K562 (cell line): Measurements from ENCODE around the gene SKAP1. TPM values are rescaled to one million over a fixed set of nuclear protein-coding genes. Genes with fewer than 3 reads are reported as not detected.
A peak's percentile ranks its signal among the peaks of the same experiment; 100 is the strongest.
"Not testable (repeated sequence)": the region's sequence is repeated elsewhere in the genome, so short reads cannot be mapped to it uniquely, and the experiment has no call there.

Experiments used
- ARID1B ChIP-seq: fragments of 450-650 bp; IDR thresholded peaks from 2 replicates; pipeline ENCODE4 v1.6.1; 2016; ENCODE audit warnings: antibody characterized with exemption, mild to moderate bottlenecking, inconsistent platforms
- CCNT2 ChIP-seq: IDR thresholded peaks from 2 replicates; pipeline ENCODE4 v1.6.1; 2011; ENCODE audit warnings: borderline replicate concordance, low read depth, mild to moderate bottlenecking, moderate library complexity, mixed read lengths, low read length; ENCODE audit not compliant: insufficient read length; ENCODE audit errors: extremely low read depth
- CEBPB ChIP-seq: fragments of 450-650 bp; IDR thresholded peaks from 2 replicates; pipeline ENCODE4 v1.6.1; 2016; ENCODE audit warnings: missing genetic modification characterization, missing compliant biosample characterization
- CXXC5 ChIP-seq: fragments of 250-450 bp; sonication (Bioruptor Pico); IDR thresholded peaks from 2 replicates; pipeline ENCODE4 v1.8.0; 2022; ENCODE audit warnings: inconsistent platforms, mild to moderate bottlenecking, moderate library complexity
- E2F8 ChIP-seq: fragments of 450-650 bp; IDR thresholded peaks from 2 replicates; pipeline ENCODE4 v1.7.1; 2018; ENCODE audit warnings: mild to moderate bottlenecking, low read depth; ENCODE audit not compliant: partially characterized antibody
- ETV1 ChIP-seq: fragments of 450-650 bp; conservative IDR thresholded peaks from 2 replicates; pipeline ENCODE4 v1.6.1; 2016; ENCODE audit warnings: missing genetic modification characterization, control low read depth, low read depth, missing compliant biosample characterization
- FOXM1 ChIP-seq, 2 experiments: fragments of 450-650 bp in 1 of 2; sonication (generic) in 1 of 2; formaldehyde crosslinking in 1 of 2; IDR thresholded peaks; 2 replicates each; pipeline versions ENCODE4 v1.6.1 to v1.9.0; 2017 to 2022; ENCODE audit warnings: low read depth in 2 of 2, mild to moderate bottlenecking in 2 of 2, missing genetic modification reagents in 1 of 2, moderate library complexity in 1 of 2
- GMEB1 ChIP-seq: fragments of 250-450 bp; sonication (Bioruptor Pico); IDR thresholded peaks from 2 replicates; pipeline ENCODE4 v1.4.0; 2020; ENCODE audit warnings: mild to moderate bottlenecking
- HOMEZ ChIP-seq: fragments of 250-450 bp; sonication (Bioruptor Pico); IDR thresholded peaks from 2 replicates; pipeline ENCODE4 v1.4.0; 2020; ENCODE audit warnings: mild to moderate bottlenecking, moderate library complexity
- PBX2 ChIP-seq, 2 experiments: IDR thresholded peaks in 1 of 2; conservative IDR thresholded peaks in 1 of 2; 2 replicates each; pipeline ENCODE4 v1.6.1; 2016; ENCODE audit warnings: low read depth in 2 of 2, mild to moderate bottlenecking in 1 of 2, missing compliant biosample characterization in 1 of 2, missing genetic modification characterization in 1 of 2, moderate library complexity in 1 of 2
- TEAD4 ChIP-seq, 2 experiments: sonication (generic) in 1 of 2; formaldehyde crosslinking in 1 of 2; IDR thresholded peaks; 2 replicates each; pipeline versions ENCODE4 v1.6.1 to v1.8.0; 2012 to 2022; ENCODE audit warnings: borderline replicate concordance in 1 of 2, inconsistent platforms in 1 of 2, low read length in 1 of 2, mild to moderate bottlenecking in 1 of 2, missing genetic modification reagents in 1 of 2
- TOE1 ChIP-seq, 2 experiments: fragments of 450-650 bp in 1 of 2; sonication (generic) in 1 of 2; formaldehyde crosslinking in 1 of 2; IDR thresholded peaks; 2 replicates each; pipeline versions ENCODE4 v1.7.1 to v1.8.0; 2016 to 2022; ENCODE audit warnings: borderline replicate concordance in 2 of 2, mild to moderate bottlenecking in 2 of 2, antibody characterized with exemption in 1 of 2, inconsistent platforms in 1 of 2, low read depth in 1 of 2, missing genetic modification reagents in 1 of 2, moderate library complexity in 1 of 2
- ZNF239 ChIP-seq: fragments of 250-450 bp; sonication (Bioruptor Pico); IDR thresholded peaks from 2 replicates; pipeline ENCODE4 v1.4.0; 2020; ENCODE audit warnings: mild to moderate bottlenecking
- ZNF584 ChIP-seq: fragments of 200-800 bp; sonication (Bioruptor generic); IDR thresholded peaks from 2 replicates; pipeline ENCODE4 v1.6.1; 2016; ENCODE audit warnings: low read depth, mild to moderate bottlenecking, missing genetic modification characterization, missing compliant biosample characterization
- polyA plus RNA-seq, 8 experiments: library from polyadenylated mRNA; depleted of rRNA in 4 of 8; stranded (reverse) in 5 of 8; unstranded in 3 of 8; fragments of >200 nt; fragmentation: Nextera tagmentation in 2 of 8; fragmentation: Illumina TruSeq in 1 of 8; extraction: Ambion mirVana in 2 of 8; extraction: Trizol in 1 of 8; gene quantifications; 2 replicates each; pipeline versions ENCODE4 v1.2.1 to v1.2.3, GENCODE V29; 2011 to 2014; ENCODE audit warnings: inconsistent platforms in 1 of 8, missing spikeins in 1 of 8
- total RNA-seq, 7 experiments: library from RNA; depleted of rRNA in 6 of 7; stranded (reverse); fragments of >200 nt in 6 of 7; fragmentation: Illumina TruSeq in 2 of 7; extraction: Trizol in 2 of 7; gene quantifications; 2 replicates each; pipeline versions ENCODE4 v1.2.1 to v1.2.3, GENCODE V29; 2011 to 2021; ENCODE audit warnings: low replicate concordance in 1 of 7

The SKAP1 gene
- total and polyA plus RNA-seq, 9 of the 15 experiments (the other 6 are each of a cell fraction or from before 2014, with no cell fraction given): 0.06 to 0.80 (median 0.10) TPM; not detected in 4

GRCh38 chr17:48360861-48361633 is 69.0 kb downstream of the SKAP1 start (continued):
- TF ChIP-seq HOMEZ (CRISPR knock-in tag) (0 out of 2 replicates have a peak, but pooled peaks have one; percentile 24), ARID1B (peak; percentile 74), ZNF584 (CRISPR knock-in tag) (peak; percentile 97), TOE1 (IDR thresholded peaks at IDR 0.05; ENCODE audit: borderline replicate concordance) (peak; percentile 38; the same call in 1 of the 2 replicates), CCNT2 (peak; percentile 43), ZNF239 (CRISPR knock-in tag) (peak; percentile 66), TEAD4 (IDR thresholded peaks at IDR 0.05; ENCODE audit: low read length) (peak; percentile 56), CXXC5 (CRISPR knock-in tag) (peak; percentile 89), CEBPB (tag) (peak; percentile 96), E2F8 (peak; percentile 55), FOXM1 (IDR thresholded peaks at IDR 0.05; ENCODE audit: low read depth) (0 out of 2 replicates have a peak, but pooled peaks have one; percentile 20), PBX2 (tag; conservative IDR thresholded peaks at IDR 0.05; ENCODE audit: low read depth) (peak; percentile 29; the same call in 1 of the 2 replicates), GMEB1 (0 out of 2 replicates have a peak, but pooled peaks have one; percentile 29), ETV1 (peak; percentile 31; the same call in 1 of the 2 replicates)
- TF ChIP-seq TOE1 (CRISPR knock-in tag; IDR thresholded peaks at IDR 0.05; ENCODE audit: borderline replicate concordance, low read depth); TEAD4 (CRISPR knock-in tag; IDR thresholded peaks at IDR 0.05; ENCODE audit: borderline replicate concordance); FOXM1 (CRISPR knock-in tag; IDR thresholded peaks at IDR 0.05; ENCODE audit: low read depth); PBX2 (CRISPR knock-in tag; IDR thresholded peaks at IDR 0.05; ENCODE audit: low read depth): not testable (repeated sequence)
